Measurements from ENCODE around the gene NEK9. TPM values are rescaled to one million over a fixed set of nuclear protein-coding genes. Genes with fewer than 3 reads are reported as not detected.

NEK9 gene
- total RNA-seq, 1 experiment from 2014 or later, result 0.03 TPM

- no peak for DNase-seq (ENCODE audit: low spot score)
Measured at GRCh38 chr14:75067212-75067611, 59.6 kb downstream of the NEK9 start.

- DNase-seq (ENCODE audit: low spot score), result no peak
Measured at GRCh38 chr14:75066691-75067090, 60.2 kb downstream of the NEK9 start.

GRCh38 chr14:75064205-75064567, 62.7 kb downstream of the NEK9 start:
- no peak for DNase-seq (ENCODE audit: low spot score)

- peak; percentile 72 for DNase-seq (ENCODE audit: low spot score)
Measured at GRCh38 chr14:75063491-75064204, 63.2 kb downstream of the NEK9 start, which contains the start of gene ACYP1. ACYP1 (minus strand) TSS chr14:75064024; CDS start chr14:75063553, 471 bp downstream.

GRCh38 chr14:75063013-75063412, 63.8 kb downstream of the NEK9 start:
- no peak for DNase-seq (ENCODE audit: low spot score)

- DNase-seq (ENCODE audit: low spot score), result no peak
Measured at GRCh38 chr14:75060420-75060819, 66.4 kb downstream of the NEK9 start.

GRCh38 chr14:75059642-75060041, 67.2 kb downstream of the NEK9 start:
- DNase-seq (ENCODE audit: low spot score), result no peak

GRCh38 chr14:75054421-75054820, 72.4 kb downstream of the NEK9 start:
- DNase-seq (ENCODE audit: low spot score), result no peak

- DNase-seq (ENCODE audit: low spot score), result no peak
Measured at GRCh38 chr14:75053396-75054291, 73.2 kb downstream of the NEK9 start.

GRCh38 chr14:75051556-75051899, 75.3 kb downstream of the NEK9 start:
- no peak for DNase-seq (ENCODE audit: low spot score)

GRCh38 chr14:75050852-75051555, 75.8 kb downstream of the NEK9 start, which contains the start of gene MLH3:
MLH3 (minus strand) TSS chr14:75051467; CDS start chr14:75049655, 1,812 bp downstream.
- DNase-seq (ENCODE audit: low spot score), result peak; percentile 33

- no peak for DNase-seq (ENCODE audit: low spot score)
Measured at GRCh38 chr14:75049731-75050201, 77.1 kb downstream of the NEK9 start.

GRCh38 chr14:75049136-75049535, 77.7 kb downstream of the NEK9 start:
- DNase-seq (ENCODE audit: low spot score), result no peak

GRCh38 chr14:75048101-75048500, 78.7 kb downstream of the NEK9 start:
- no peak for DNase-seq (ENCODE audit: low spot score)

GRCh38 chr14:75047506-75047905, 79.3 kb downstream of the NEK9 start:
- DNase-seq (ENCODE audit: low spot score), result no peak

- DNase-seq (ENCODE audit: low spot score), result no peak
Measured at GRCh38 chr14:75046899-75047298, 79.9 kb downstream of the NEK9 start.

- no peak for DNase-seq (ENCODE audit: low spot score)
Measured at GRCh38 chr14:75046275-75046674, 80.6 kb downstream of the NEK9 start.

- DNase-seq (ENCODE audit: low spot score), result no peak
Measured at GRCh38 chr14:75044752-75045151, 82.1 kb downstream of the NEK9 start.

GRCh38 chr14:75044322-75044721, 82.5 kb downstream of the NEK9 start:
- DNase-seq (ENCODE audit: low spot score), result peak; percentile 38

GRCh38 chr14:75042035-75042434, 84.8 kb downstream of the NEK9 start:
- no peak for DNase-seq (ENCODE audit: low spot score)

GRCh38 chr14:75041613-75042012, 85.2 kb downstream of the NEK9 start:
- peak; percentile 39 for DNase-seq (ENCODE audit: low spot score)

GRCh38 chr14:75040959-75041358, 85.9 kb downstream of the NEK9 start:
- no peak for DNase-seq (ENCODE audit: low spot score)
